Calu3 (cell line): ENCODE data around the gene NMNAT2. TPM values are rescaled to one million over a fixed set of nuclear protein-coding genes. Genes with fewer than 3 reads are reported as not detected.

Experiments used
- BruUV-seq: library from RNA; stranded (reverse); fragments of 400-500 nt; replicated peaks from 2 replicates; lab custom pipeline; 2021; lab: Mats Ljungman, UMichigan
- CTCF ChIA-PET: fragments of 300-600 bp; sonication (Branson Sonifier 250); formaldehyde crosslinking; loops from one replicate; lab custom pipeline; 2022; ENCODE audit warnings: antibody characterized with exemption; lab: Charles Lee
- DNase-seq: peaks from one replicate; pipeline ENCODE4 v3.0.0; 2022
- H3K27ac Mint-ChIP-seq: one replicate; pipeline ENCODE4 v1.8.0; 2022; ENCODE audit warnings: mixed read lengths; ENCODE audit not compliant: unreplicated experiment
- H3K27me3 Mint-ChIP-seq: one replicate; pipeline ENCODE4 v1.8.0; 2022; ENCODE audit warnings: mixed read lengths; ENCODE audit not compliant: unreplicated experiment
- H3K36me3 Mint-ChIP-seq: one replicate; pipeline ENCODE4 v1.8.0; 2022; ENCODE audit warnings: mild to moderate bottlenecking, moderate library complexity, mixed read lengths; ENCODE audit not compliant: insufficient read depth, unreplicated experiment
- H3K4me1 Mint-ChIP-seq: one replicate; pipeline ENCODE4 v1.8.0; 2022; ENCODE audit warnings: mild to moderate bottlenecking, low read depth, mixed read lengths; ENCODE audit not compliant: unreplicated experiment
- H3K4me3 Mint-ChIP-seq: one replicate; pipeline ENCODE4 v1.8.0; 2022; ENCODE audit warnings: mild to moderate bottlenecking, low read depth, moderate library complexity, mixed read lengths; ENCODE audit not compliant: unreplicated experiment
- H3K9me3 Mint-ChIP-seq: one replicate; pipeline ENCODE4 v1.8.0; 2022; ENCODE audit warnings: low read depth, mixed read lengths; ENCODE audit not compliant: unreplicated experiment
- intact Hi-C: fragments of 100-400 bp; cut with micrococcal nuclease; formaldehyde crosslinking; loops from one replicate; pipeline ENCODE4 v1.10.0; 2022; ENCODE audit not compliant: unreplicated experiment
- total RNA-seq: library from RNA; stranded (reverse); gene quantifications from 2 replicates; pipeline ENCODE4 v1.2.3, GENCODE V29; 2022
- TF ChIP-seq, protein P1 (sequence below): fragments of 200-600 bp; IDR thresholded peaks from one replicate; pipeline ENCODE4 v1.8.0; 2022; ENCODE audit warnings: antibody characterized with exemption; ENCODE audit not compliant: unreplicated experiment

Gene NMNAT2
- total RNA-seq, 1 experiment from 2014 or later, result 0.26 TPM

DNA sequence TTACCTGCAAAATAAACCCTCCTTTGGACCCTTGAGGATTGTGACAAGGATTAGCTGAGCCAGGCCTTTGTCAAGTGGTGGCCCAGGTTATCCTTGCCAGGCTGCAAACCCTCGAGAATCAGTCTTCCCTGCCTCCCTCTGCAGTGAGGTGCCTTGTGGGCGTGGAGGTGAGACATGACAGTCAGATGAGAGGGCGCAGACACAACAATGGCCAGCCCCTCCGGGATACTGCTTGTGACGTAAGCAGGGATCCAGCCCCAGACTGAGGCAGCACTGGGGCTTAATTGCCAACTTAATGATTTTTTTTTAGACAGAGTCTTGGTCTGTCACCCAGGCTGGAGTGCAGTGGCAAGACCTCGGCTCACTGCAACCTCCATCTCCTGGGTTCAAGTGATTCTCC is 127.6 kb downstream of the NMNAT2 start:
- no peaks in the 10 kb centered on the region for H3K36me3 Mint-ChIP-seq
- no peaks in the 10 kb centered on the region for H3K9me3 Mint-ChIP-seq
- no TSS peak for BruUV-seq
- H3K4me3 Mint-ChIP-seq, result no peak overlapping the region
- H3K4me1 Mint-ChIP-seq, result no peaks in the 10 kb centered on the region
- no peak for DNase-seq
- TF ChIP-seq, protein P1, sequence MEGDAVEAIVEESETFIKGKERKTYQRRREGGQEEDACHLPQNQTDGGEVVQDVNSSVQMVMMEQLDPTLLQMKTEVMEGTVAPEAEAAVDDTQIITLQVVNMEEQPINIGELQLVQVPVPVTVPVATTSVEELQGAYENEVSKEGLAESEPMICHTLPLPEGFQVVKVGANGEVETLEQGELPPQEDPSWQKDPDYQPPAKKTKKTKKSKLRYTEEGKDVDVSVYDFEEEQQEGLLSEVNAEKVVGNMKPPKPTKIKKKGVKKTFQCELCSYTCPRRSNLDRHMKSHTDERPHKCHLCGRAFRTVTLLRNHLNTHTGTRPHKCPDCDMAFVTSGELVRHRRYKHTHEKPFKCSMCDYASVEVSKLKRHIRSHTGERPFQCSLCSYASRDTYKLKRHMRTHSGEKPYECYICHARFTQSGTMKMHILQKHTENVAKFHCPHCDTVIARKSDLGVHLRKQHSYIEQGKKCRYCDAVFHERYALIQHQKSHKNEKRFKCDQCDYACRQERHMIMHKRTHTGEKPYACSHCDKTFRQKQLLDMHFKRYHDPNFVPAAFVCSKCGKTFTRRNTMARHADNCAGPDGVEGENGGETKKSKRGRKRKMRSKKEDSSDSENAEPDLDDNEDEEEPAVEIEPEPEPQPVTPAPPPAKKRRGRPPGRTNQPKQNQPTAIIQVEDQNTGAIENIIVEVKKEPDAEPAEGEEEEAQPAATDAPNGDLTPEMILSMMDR, result no peak
- intact Hi-C loops, result no loop called here
- H3K27ac Mint-ChIP-seq, result no peak overlapping the region
- CTCF ChIA-PET, result no interaction called here
- H3K27me3 Mint-ChIP-seq, result peaks cover 35% of the 10 kb centered on the region

DNA sequence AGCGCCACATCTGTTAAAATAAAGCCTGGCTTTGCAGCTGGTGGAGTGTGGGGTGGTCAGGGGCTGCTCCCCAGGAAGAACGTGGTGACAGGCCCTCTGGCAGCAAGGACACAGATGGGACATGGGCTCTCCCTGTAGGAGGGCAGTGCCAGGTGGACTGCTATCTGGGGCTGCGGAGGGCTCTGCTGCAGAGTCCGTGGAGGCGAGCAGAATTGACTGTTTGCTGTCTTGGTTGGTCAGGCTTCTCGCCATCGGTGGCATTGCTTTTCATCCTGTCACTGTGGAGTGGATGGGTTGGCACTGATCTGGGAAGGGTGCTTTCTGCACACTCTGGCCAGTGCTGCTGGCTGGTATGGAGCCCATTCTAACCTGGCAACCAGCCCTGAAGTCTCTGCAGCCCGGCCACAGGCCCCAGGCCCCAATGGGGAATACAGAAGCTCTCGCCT is 129.1 kb downstream of the NMNAT2 start:
- no TSS peak for BruUV-seq
- H3K36me3 Mint-ChIP-seq, result no peaks in the 10 kb centered on the region
- H3K4me3 Mint-ChIP-seq, result no peak overlapping the region
- intact Hi-C loops, result no loop called here
- CTCF ChIA-PET, result no interaction called here
- H3K27me3 Mint-ChIP-seq, result peaks cover 39% of the 10 kb centered on the region
- DNase-seq, result no peak
- H3K27ac Mint-ChIP-seq, result no peak overlapping the region
- H3K9me3 Mint-ChIP-seq, result no peaks in the 10 kb centered on the region
- TF ChIP-seq, protein P1, result no peak
- H3K4me1 Mint-ChIP-seq, result no peaks in the 10 kb centered on the region

DNA sequence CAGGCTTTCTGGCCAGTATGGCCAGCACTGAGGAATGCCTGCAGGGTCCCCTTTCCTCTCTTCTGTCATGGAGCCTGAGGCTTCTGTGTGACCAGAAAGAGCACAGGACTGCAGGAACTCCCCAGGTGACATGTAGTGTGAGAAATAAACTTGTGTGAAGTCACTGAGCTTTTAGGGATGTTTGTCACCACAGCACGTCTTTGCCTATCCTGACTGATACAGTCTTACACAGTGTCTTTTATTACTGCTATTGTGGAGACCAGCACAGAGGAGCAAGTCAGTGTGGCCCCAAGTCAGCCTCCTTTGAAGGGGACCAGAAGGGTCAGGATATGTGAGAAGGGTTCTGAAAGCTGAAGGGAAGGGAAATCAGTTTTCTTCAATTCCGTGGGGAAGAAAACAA is 129.6 kb downstream of the NMNAT2 start:
- CTCF ChIA-PET, result no interaction called here

DNA sequence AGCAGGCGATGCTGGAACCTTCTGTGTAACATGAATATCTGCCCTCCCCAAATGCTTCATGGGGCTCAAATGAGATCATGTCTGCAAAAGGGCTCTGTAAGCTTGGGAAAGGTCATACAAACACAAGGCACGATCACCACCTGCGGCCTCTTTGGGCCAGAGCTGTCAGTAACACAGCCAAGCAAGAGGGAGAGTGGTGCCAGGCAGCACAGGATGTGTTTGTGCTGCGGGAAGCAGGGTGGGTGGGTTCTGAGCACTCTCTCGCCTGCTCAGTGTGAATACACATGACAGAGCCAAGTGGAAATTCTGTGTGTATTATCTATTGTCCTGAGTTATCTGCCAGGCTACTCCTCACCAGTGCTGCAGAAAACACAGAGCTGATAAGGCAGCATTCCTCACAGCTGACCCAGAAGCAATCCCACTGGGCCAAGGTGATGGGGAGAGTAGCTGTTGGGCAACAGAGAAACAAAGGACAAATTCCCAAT is 130.9 kb downstream of the NMNAT2 start:
- Mint-ChIP-seq H3K27me3 (peaks cover 45% of the 10 kb centered on the region), H3K27ac (no peak overlapping the region), H3K4me3 (no peak overlapping the region), H3K4me1 (no peaks in the 10 kb centered on the region), H3K9me3 (no peaks in the 10 kb centered on the region), H3K36me3 (no peaks in the 10 kb centered on the region)
- no TSS peak for BruUV-seq
- CTCF ChIA-PET, result interaction anchor here (0.9 to 1.1 kb wide), 2 partner anchors 10 to 19 kb away, joined by 3 to 4 read pairs; no protein-coding TSS in a partner anchor
- TF ChIP-seq, protein P1, result no peak
- no peak for DNase-seq
- intact Hi-C loops, result no loop called here

More for the DNA sequence above, 129.6 kb downstream of the NMNAT2 start:
- no peak for DNase-seq
- Mint-ChIP-seq H3K36me3 (no peaks in the 10 kb centered on the region), H3K4me3 (no peak overlapping the region), H3K9me3 (no peaks in the 10 kb centered on the region), H3K4me1 (no peaks in the 10 kb centered on the region), H3K27ac (no peak overlapping the region), H3K27me3 (peaks cover 44% of the 10 kb centered on the region)
- intact Hi-C loops, result no loop called here
- TF ChIP-seq, protein P1, result no peak
- no TSS peak for BruUV-seq
